NK-92 treated with Interleukin-12 subunit alpha and Interleukin-12 subunit beta, amount 100 ng/mL, for 24 hours (cell line): ENCODE results near the gene EIF4B.

ENCODE experiments used
- DNase-seq: peaks from one replicate; lab custom pipeline; 2025; lab: John Stamatoyannopoulos, UW

The EIF4B gene

DNA sequence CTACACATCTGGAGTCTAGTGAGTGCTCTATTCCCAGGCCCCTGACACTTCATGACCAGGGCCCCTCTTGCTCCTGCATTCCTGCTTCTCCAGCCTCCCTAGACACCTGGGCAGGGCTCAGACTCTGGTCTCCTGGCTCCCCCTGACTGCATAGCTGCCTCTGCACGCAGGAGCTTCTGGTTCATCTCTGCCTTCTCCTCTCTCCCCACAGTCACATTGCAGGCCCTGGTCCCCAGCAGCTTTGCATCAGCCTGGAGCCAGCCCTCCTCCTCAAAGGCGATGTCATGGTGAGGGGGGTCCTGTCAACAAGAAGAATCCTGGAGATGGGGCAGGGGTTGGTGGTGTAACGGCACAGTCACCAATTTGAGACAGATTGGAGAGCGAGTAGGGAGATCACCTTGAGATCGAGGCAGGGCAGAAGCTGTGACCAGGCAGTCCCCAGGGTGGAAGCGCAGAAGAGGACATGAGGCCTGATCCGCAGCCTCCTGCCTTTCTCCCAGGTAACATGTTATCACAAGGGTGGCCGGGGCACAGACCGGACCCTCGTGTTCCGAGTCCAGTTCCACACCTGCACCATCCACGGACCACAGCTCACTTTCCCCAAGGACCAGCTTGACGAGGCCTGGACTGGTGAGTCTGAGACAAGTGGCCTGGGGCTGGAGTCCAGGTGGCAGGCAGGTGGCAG is 51.7 kb downstream of the EIF4B start:
- DNase-seq = no peak

DNA sequence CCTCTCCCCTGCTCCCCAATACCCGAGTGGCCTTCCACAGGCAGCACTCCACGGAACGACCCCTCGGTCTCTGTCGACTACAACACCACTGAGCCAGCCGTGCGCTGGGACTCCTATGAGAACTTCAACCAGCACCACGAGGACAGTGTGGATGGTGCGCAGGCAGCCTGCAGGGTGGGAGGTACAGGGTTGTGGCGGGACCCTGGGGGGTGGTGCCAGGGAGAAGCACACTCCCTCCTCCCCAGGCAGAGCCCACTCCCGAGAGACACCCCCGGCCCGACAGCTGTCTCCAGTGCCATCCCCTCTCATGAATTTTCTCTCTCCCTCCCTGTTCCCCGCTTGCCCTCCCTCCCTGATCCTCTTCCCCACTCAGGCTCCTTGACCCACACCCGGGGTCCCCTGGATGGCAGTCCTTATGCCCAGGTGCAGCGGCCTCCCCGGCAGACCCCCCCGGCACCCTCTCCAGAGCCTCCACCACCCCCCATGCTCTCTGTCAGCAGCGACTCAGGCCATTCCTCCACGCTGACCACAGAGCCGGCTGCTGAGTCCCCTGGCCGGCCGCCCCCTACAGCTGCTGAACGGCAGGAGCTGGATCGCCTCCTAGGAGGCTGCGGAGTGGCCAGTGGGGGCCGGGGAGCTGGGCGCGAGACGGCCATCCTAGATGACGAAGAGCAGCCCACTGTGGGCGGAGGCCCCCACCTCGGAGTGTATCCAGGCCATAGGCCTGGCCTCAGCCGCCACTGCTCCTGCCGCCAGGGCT is 52.6 kb downstream of the EIF4B start:
- no peak for DNase-seq

DNA sequence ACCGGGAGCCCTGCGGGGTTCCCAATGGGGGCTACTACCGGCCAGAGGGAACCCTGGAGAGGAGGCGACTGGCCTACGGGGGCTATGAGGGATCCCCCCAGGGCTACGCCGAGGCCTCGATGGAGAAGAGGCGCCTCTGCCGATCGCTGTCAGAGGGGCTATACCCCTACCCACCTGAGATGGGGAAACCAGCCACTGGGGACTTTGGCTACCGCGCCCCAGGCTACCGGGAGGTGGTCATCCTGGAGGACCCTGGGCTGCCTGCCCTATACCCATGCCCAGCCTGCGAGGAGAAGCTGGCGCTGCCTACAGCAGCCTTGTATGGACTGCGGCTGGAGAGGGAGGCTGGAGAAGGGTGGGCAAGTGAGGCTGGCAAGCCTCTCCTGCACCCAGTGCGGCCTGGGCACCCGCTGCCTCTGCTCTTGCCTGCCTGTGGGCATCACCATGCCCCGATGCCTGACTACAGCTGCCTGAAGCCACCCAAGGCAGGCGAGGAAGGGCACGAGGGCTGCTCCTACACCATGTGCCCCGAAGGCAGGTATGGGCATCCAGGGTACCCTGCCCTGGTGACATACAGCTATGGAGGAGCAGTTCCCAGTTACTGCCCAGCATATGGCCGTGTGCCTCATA is 53.3 kb downstream of the EIF4B start:
- DNase-seq = no peak

DNA sequence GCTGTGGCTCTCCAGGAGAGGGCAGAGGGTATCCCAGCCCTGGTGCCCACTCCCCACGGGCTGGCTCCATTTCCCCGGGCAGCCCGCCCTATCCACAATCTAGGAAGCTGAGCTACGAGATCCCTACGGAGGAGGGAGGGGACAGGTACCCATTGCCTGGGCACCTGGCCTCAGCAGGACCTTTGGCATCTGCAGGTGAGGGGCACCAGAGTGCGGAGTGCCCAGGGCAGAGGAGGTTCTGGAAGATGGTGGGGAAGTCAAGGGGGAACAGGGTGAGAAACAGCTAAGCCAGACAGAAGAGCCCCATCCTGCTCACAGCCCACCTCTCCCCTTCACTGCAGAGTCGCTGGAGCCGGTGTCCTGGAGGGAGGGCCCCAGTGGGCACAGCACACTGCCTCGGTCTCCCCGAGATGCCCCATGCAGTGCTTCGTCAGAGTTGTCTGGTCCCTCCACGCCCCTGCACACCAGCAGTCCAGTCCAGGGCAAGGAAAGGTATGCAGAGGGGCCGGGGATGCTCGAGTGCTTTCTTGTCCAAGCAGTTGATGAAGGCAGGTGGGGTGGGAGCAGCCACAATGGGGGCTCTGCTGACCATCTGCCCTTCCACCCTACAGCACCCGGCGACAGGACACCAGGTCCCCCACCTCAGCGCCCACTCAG is 53.9 kb downstream of the EIF4B start:
- DNase-seq = no peak

DNA sequence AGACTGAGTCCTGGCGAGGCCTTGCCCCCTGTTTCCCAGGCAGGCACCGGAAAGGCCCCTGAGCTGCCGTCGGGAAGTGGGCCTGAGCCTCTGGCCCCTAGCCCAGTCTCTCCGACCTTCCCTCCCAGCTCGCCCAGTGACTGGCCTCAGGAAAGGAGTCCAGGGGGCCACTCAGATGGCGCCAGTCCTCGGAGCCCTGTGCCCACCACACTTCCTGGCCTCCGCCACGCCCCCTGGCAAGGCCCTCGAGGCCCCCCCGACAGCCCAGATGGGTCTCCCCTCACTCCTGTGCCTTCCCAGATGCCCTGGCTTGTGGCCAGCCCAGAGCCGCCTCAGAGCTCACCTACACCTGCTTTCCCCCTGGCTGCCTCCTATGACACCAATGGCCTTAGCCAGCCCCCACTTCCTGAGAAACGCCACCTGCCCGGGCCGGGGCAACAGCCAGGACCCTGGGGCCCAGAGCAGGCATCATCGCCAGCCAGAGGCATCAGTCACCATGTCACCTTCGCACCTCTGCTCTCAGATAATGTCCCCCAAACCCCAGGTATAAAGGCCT is 54.5 kb downstream of the EIF4B start:
- no peak for DNase-seq

DNA sequence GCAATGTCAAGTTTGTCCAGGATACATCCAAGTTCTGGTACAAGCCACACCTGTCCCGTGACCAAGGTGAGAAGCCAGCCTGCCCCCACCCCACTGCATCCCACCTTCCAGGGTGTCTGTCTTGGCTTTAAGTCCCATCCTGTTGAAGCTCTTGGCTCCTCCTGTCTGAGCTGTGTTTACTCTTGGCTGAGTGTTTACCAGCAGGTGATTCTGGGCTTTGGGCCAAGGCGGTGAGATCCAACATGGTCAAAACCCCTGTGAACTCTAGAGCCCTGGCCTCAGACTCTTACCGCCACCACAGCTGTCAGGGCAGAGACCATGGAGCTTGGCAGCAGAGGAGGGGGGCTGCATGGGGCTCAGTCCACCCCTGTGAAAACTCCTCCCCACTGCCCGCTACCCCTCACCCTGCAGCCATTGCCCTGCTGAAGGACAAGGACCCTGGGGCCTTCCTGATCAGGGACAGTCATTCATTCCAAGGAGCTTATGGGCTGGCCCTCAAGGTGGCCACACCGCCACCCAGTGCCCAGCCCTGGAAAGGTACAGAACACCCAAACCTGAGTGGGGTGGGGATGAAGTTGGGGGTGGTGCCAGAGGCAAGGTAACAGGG is 55.3 kb downstream of the EIF4B start:
- no peak for DNase-seq

DNA sequence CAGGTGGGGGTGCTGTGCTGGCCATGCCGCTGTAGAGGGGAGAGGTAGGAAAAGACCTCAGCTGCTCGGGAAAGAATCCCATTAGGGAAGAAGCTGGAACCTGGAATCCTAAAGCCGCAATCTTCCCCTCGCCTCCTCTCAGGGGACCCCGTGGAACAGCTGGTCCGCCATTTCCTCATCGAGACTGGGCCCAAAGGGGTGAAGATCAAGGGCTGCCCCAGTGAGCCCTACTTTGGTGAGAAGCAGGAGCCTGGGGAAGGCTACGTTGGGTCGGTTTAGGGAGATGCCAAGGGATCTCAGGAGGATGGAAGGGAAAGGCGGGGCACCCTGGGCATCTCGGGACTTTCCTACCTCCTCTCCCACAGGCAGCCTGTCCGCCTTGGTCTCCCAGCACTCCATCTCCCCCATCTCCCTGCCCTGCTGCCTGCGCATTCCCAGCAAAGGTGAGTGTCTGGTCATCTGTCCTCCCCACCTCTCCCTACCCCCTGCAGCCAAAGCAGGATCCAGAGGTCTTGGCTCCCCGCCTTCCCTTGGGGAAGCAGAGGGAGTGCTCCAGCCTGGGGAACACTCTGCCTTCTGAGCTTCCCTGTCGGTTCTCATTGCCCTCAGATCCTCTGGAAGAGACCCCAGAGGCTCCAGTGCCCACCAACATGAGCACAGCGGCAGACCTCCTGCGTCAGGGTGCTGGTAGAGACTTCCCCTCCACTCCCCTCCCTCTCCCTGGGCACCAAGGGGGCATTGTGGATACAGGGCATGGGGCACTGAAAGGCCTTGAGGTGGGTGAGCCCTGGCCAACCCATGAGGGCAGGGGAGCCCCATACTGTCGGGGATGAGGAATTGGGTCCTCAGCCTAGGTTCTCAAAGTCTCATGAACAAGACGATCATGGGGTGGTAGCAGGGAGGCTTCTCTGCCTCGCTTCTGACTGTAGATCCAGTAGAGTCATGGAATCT is 56.0 kb downstream of the EIF4B start:
- DNase-seq = no peak

DNA sequence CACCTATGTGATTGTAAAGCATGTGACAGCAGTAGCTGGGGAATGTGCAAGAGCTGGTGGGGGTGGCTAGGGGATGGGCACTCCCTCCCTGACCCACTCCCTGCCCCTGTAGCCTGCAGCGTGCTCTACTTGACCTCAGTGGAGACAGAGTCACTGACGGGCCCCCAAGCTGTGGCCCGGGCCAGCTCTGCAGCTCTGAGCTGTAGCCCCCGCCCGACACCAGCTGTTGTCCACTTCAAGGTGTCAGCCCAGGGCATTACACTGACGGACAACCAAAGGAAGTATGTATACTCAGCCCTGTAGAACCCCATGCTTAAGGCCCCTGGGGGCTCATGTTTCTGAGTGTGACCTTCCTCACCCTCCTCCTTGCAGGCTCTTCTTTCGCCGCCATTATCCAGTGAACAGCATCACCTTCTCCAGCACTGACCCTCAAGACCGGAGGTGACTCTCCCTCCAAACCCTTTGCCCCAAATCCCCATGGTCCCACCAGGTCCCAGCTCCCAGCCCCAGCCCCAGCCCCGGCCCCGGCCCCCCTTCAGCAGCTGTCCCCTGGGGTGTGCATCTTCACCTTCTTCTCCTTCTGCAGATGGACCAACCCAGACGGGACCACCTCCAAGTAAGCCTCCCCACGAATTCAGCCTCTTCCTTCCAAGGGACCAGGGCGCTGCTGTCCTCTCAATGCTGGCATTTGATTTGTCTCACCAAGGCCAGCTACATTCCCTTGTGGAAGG is 56.9 kb downstream of the EIF4B start:
- DNase-seq = no peak

DNA sequence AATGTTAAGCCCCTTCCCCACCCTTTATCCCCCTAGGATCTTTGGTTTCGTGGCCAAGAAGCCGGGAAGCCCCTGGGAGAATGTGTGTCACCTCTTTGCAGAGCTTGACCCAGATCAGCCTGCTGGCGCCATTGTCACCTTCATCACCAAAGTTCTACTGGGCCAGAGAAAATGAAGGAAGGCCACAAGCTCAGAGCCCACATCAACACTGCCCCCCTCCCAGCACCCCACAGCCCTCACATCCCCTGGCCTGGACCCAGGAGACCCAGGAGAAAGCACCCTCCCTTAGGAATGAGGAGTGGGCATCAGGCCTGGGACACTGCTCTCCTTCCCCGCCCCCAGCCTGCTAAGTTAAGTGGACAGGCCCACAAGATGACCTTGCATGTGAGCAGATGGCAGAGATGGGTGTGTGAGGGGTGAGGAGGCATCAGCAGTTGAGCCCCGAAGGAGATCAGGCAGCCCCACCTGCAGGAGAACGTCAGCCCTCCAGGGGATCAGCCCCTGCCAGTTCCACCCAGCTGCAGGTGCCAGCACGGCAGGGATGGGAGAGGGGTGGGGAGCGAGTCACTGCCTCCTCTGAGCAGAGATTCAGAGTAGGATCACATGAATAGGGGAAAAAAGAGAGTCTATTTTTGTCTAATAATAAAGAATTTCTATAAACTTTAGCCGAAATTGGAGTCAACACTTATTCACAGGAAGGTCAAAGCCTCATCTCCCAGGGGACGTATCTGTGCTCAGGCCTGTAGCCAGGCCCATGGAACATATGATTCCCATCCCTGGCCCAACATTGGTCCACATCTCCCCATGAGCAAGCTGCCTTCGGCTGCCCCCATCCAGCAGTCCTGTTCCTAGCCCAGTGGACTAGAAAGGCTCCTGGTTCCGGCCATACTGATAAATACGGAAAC is 57.7 kb downstream of the EIF4B start:
- no peak for DNase-seq

DNA sequence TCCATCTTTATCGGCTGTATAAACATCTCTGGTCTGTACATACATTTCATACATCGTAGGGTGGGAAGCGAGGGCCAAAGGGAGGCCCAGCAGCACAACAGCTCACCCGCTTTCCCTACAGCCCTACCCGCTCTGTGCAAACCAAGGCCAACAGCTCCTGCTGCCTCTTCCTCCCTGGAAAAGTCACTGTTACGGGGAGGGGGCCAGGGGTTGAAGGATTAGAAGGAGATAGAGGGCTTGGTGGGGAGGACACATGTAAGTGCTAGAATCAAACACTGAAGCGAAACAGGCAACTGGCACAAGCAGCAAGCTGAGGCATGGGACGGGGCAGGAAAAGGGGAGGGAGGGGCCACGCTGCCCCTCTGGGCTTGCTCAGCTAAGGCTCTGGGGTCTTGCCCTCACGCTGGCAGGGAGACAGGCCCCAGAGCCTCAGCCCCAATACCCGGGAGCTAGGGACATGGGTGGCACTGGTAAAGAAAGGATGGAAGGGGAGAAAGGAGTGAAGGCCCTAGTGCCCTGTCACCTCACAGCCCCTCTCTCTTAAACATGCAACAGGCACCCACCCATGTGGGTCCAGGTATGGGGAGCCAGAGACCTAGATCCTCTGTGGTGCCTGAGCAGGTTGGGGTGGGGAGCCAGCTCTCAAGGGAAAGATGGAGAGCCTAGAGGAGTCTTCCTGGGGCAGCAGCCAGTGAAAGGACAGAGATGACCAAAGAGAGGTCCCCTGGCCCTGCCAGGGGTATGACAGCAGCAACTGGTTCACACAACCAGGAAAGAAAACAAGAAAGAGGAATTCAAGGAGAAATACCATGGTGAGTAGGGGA is 58.6 kb downstream of the EIF4B start:
- no peak for DNase-seq

DNA sequence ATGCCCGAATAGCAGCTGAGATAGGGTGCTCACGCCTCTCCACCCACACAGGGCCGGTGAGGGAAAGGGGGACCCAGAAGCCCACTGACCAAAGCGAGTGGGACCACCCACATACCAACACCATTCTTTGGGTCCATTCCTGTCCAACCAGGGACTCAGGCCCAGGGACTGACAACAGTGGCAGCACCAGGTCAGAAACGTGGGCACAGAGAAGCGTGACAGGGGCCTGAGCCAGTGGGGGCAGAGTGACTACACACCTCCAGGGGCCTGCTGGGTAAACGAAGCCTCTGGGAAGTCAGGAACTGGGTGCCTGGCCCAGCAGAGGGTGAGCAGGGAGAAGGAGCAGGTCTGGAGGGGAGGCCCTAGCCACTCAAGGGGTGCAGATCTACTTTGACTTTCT is 59.2 kb downstream of the EIF4B start:
- no peak for DNase-seq

DNA sequence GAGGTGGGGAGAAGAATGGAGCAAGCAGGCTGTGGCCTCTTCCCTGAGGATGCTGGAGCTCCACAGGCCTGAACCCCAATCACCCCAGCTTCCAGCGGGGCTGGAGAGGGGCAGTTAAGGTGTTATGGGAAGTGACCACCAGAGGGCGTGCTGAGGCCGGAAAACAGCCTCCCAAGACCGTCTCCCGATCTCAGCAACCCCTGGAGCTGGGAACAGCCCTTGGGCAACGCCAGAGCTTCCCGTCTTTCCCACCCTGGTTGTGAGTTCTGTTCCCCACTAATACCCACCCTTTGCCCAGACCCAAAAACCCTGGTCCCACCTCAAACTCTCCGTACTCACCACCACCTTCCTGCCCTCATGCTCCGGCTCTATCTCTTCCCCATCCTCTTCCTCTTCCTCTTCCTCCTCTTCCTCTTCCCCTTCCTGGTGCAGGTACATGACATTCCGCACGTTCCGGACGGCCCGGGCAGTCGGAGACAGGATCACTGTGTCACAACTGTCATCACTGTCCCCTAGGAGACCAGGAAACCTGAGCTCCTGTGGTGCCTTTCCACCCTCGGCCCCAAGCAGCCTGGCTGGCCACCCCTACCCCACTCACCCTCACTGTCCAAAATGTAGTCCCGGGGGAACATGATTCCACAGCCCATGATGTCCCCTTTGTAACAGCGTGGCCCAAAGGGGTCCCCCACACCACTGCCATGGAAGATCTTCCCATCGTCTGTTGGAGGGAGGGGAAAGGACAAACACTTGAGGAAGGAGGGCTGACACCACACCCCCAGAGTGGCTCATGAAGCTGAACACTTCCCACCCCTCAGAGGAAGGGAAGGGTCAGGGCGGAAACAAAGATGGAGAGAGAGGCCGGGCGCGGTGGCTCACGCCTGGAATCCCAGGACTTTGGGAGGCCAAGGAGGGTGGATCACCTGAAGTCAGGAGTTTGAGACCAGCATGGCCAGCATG is 60.0 kb downstream of the EIF4B start:
- peak; percentile 16 for DNase-seq

DNA sequence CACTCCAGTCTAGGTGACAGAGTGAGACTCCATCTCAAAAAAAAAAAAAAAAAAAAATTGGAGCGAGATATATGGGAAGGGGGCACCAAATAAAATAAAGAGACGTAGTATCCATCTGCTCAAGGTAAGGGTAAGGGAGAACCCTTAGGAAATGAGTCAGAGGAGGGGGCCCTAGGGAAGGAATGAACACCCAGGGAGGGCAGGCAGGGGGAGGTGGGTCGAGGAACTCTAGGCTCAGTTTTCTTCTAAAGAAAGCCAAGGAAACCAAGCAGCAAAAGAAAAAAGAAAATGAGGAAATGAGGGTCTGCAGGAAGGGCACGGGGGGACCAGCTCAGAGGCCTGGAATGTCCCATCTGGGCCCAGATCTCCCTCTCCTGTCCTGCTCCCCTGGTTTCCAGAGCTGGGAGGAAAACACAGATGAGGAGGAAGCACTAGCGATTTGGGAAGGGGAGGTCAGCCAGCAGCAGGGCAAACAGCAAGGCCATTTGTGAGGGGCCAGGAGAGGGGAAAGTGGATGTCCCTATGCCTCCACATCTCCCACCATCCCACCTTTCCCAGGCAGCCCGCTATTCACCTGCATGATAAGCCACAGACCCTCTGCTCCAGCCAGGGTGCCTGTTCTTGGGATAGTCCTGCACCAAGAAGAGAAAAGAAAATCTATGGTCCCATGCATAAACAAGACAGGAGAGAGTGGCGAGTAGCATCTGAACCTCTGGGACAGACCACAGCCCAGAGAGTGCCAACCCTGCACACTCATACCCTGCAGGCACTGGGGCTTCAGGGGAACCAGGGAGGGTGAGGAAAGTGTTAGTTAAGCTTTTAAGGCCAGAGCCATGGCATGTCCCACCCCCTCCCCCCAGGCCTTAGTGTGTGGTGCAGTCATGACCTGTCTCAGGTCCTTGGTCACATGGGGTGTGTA is 61.1 kb downstream of the EIF4B start:
- no peak for DNase-seq

DNA sequence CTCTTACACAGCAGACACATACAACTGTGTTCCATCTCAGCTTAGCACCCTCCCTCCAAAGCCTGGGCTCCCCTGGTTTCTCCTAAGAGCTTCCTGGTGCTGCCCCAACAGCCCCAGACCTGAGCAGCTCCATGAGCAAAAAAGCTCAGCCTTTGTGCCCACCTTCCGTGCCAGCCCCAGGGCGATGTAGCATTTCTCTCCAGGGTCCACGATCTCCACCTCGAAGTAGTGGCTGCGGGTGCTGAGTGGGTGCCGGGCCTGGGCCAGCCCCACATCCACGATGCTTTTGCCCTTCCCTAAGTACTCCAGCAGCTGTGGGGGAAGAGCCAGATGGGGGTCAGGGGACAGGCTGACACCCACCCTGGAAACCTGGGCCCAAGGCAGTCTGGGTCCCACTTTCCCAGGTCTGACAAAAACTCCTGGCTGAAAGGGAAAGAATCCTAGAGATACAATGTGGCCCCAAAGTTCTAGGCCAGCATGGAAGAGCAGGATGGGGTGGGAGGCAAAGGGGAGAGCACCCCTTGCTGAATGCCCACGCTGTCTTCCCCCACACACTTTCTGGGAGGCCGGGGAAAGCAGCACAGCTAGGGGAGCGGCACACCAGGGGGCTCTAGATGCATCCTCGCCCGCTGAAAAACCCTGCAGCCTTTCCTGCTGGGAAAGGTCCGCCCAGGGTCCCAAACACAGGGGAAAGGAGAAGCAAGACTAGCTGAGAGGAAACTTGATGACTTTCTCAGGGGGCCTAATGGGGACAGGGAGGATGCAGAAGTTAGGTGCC is 61.9 kb downstream of the EIF4B start:
- no peak for DNase-seq
